Measurements from ENCODE around the gene SCLY. TPM values are rescaled to one million over a fixed set of nuclear protein-coding genes. Genes with fewer than 3 reads are reported as not detected.
"Not testable (repeated sequence)": the region's sequence is repeated elsewhere in the genome, so short reads cannot be mapped to it uniquely, and the experiment has no call there.

The SCLY gene
- total RNA-seq, 1 donor from 2014 or later, result 13.5 TPM

- TF ChIP-seq, protein P1, sequence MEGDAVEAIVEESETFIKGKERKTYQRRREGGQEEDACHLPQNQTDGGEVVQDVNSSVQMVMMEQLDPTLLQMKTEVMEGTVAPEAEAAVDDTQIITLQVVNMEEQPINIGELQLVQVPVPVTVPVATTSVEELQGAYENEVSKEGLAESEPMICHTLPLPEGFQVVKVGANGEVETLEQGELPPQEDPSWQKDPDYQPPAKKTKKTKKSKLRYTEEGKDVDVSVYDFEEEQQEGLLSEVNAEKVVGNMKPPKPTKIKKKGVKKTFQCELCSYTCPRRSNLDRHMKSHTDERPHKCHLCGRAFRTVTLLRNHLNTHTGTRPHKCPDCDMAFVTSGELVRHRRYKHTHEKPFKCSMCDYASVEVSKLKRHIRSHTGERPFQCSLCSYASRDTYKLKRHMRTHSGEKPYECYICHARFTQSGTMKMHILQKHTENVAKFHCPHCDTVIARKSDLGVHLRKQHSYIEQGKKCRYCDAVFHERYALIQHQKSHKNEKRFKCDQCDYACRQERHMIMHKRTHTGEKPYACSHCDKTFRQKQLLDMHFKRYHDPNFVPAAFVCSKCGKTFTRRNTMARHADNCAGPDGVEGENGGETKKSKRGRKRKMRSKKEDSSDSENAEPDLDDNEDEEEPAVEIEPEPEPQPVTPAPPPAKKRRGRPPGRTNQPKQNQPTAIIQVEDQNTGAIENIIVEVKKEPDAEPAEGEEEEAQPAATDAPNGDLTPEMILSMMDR (IDR thresholded peaks at IDR 0.05), result no peak
- TF ChIP-seq POLR2AphosphoS5 (IDR thresholded peaks at IDR 0.05; ENCODE audit: insufficient read depth in 1 of 2, low read depth in 1 of 2) (no peak), POLR2A (IDR thresholded peaks at IDR 0.05) (no peak)
- no peak overlapping the region for H3K4me3 ChIP-seq
- intact Hi-C loops (cut with DNase I), result no loop called here
- no peaks in the 10 kb centered on the region for H3K4me1 ChIP-seq
- H3K27me3 ChIP-seq, result no peaks in the 10 kb centered on the region
- no peak overlapping the region for H3K27ac ChIP-seq
- H3K36me3 ChIP-seq, result peaks cover 0 to 26% of the 10 kb centered on the region in 2 donors
- DNase-seq (ENCODE audit: extremely low spot score in 2 of 2), result no peak
- H3K9me3 ChIP-seq, result no peaks in the 10 kb centered on the region
Measured at GRCh38 chr2:238031751-238032150, 29.1 kb upstream of the SCLY start.

GRCh38 chr2:238032755-238033337 lies 28.0 kb upstream of the SCLY start:
- TF ChIP-seq POLR2AphosphoS5 (IDR thresholded peaks at IDR 0.05; ENCODE audit: insufficient read depth in 1 of 2, low read depth in 1 of 2) (no peak), POLR2A (IDR thresholded peaks at IDR 0.05) (no peak)
- TF ChIP-seq, protein P1 (IDR thresholded peaks at IDR 0.05), result no peak
- H3K27me3 ChIP-seq, result no peaks in the 10 kb centered on the region
- no peak overlapping the region for H3K4me3 ChIP-seq
- DNase-seq (ENCODE audit: extremely low spot score in 2 of 2), result no peak
- H3K4me1 ChIP-seq, result no peaks in the 10 kb centered on the region
- no peak overlapping the region for H3K27ac ChIP-seq
- H3K9me3 ChIP-seq, result no peaks in the 10 kb centered on the region
- peaks cover 0 to 23% of the 10 kb centered on the region in 2 donors for H3K36me3 ChIP-seq
- intact Hi-C loops (cut with DNase I), result no loop called here

DNA sequence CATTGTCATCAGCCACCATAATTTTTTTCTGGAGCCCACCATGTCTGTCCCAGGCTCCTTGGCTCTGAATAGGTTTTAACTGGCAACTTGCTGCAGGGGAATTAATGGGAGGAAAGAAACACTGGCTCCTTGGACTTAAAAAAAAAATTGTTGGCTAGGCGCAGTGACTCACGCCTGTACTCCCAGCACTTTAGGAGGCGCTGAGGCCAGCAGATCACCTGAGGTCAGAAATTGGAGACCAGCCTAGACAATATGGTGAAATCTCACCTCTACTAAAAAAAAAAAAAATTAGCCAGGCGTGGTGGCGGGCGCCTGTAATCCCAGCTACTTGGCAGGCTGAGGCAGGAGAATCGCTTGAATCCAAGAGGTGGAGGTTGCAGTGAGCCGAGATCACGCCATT lies 26.8 kb upstream of the SCLY start:
- peak in 1 of 2 donors; percentile 47 for TF ChIP-seq POLR2AphosphoS5 (IDR thresholded peaks at IDR 0.05; ENCODE audit: insufficient read depth in 1 of 2, low read depth in 1 of 2)
- H3K9me3 ChIP-seq; H3K4me3 ChIP-seq; H3K27ac ChIP-seq; H3K4me1 ChIP-seq; intact Hi-C loops (cut with DNase I); DNase-seq (ENCODE audit: extremely low spot score in 2 of 2); H3K27me3 ChIP-seq: not testable (repeated sequence)
- H3K36me3 ChIP-seq, result peaks cover 0 to 31% of the 10 kb centered on the region in 2 donors

DNA sequence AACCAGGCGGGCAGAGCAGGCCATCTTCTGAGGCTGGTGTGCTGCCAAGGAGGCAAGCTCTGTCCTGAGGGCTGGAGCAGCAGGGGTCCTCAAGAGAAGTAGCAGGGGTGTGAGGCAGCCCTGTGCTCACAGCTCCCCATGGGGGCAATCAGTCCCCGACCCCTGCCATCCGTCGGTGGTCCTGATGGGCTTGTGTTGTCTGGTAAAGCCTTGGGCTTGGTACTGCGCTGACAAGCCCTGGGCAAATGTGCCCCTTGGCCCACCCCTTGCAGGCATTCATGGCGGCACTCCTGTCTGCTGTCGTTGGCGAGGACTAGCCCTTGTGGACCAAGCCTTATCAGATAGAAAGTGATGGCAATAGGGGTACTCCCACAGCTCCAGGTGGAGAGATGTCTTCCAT lies 22.6 kb upstream of the SCLY start:
- Histone ChIP-seq H3K27me3 (no peaks in the 10 kb centered on the region), H3K4me3 (no peak overlapping the region), H3K4me1 (no peaks in the 10 kb centered on the region), H3K9me3 (no peaks in the 10 kb centered on the region), H3K27ac (no peak overlapping the region), H3K36me3 (peaks cover 0 to 27% of the 10 kb centered on the region in 2 donors)
- intact Hi-C loops (cut with DNase I), result no loop called here
- no peak for TF ChIP-seq POLR2A (IDR thresholded peaks at IDR 0.05)
- DNase-seq (ENCODE audit: extremely low spot score in 2 of 2), result no peak

DNA sequence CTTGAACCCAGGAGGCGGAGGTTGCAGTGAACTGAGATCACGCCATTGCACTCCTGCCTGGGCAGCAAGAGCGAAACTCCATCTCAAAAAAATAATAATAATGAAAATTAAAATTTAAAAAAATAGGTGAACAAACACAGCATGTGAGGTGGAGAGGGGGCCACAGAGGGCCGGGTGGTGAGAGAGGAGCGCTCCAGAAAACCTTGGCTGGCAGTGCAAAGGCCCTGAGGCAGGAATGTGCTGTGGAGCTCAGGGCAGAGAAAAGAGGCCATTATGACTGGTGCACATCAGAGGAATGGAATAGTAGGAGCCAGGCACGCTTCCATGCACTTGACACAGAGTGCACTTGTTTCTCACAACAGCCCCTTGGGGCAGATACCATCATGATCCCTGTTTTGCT lies 21.6 kb upstream of the SCLY start:
- intact Hi-C loops (cut with DNase I), result no loop called here
- peaks cover 0 to 27% of the 10 kb centered on the region in 2 donors for H3K36me3 ChIP-seq

GRCh38 chr2:238039985-238040384 lies 20.8 kb upstream of the SCLY start:
- Histone ChIP-seq H3K27me3 (no peaks in the 10 kb centered on the region), H3K27ac (no peak overlapping the region), H3K36me3 (peaks cover 0 to 27% of the 10 kb centered on the region in 2 donors), H3K9me3 (no peaks in the 10 kb centered on the region), H3K4me3 (no peak overlapping the region), H3K4me1 (no peaks in the 10 kb centered on the region)
- intact Hi-C loops (cut with DNase I), result no loop called here
- TF ChIP-seq POLR2AphosphoS5 (IDR thresholded peaks at IDR 0.05; ENCODE audit: insufficient read depth in 1 of 2, low read depth in 1 of 2), result no peak
- TF ChIP-seq POLR2A (IDR thresholded peaks at IDR 0.05), result no peak
- TF ChIP-seq, protein P1 (IDR thresholded peaks at IDR 0.05), result no peak
- DNase-seq (ENCODE audit: extremely low spot score in 2 of 2), result no peak

More for the DNA sequence above, 21.6 kb upstream of the SCLY start:
- no peaks in the 10 kb centered on the region for H3K9me3 ChIP-seq
- no peak overlapping the region for H3K27ac ChIP-seq
- H3K4me3 ChIP-seq, result no peak overlapping the region
- no peaks in the 10 kb centered on the region for H3K27me3 ChIP-seq
- no peaks in the 10 kb centered on the region for H3K4me1 ChIP-seq
- no peak for DNase-seq (ENCODE audit: extremely low spot score in 2 of 2)
- no peak for TF ChIP-seq POLR2A (IDR thresholded peaks at IDR 0.05)
- no peak for TF ChIP-seq POLR2AphosphoS5 (IDR thresholded peaks at IDR 0.05; ENCODE audit: insufficient read depth in 1 of 2, low read depth in 1 of 2)
- TF ChIP-seq, protein P1 (IDR thresholded peaks at IDR 0.05), result no peak

Data from vagina (tissue), 2 donors.